Activated CD4-positive, alpha-beta T cell treated with anti-CD3 and anti-CD28 coated beads for 48 hours (primary cell): ENCODE measurements around the gene PICK1.
"Not testable (repeated sequence)": the region's sequence is repeated elsewhere in the genome, so short reads cannot be mapped to it uniquely, and the experiment has no call there.

Source experiments
- DNase-seq: peaks from one replicate; pipeline ENCODE4 v3.0.0-alpha.2; 2020

PICK1 gene

GRCh38 chr22:38118747-38119146 lies 61.5 kb downstream of the PICK1 start:
- not testable (repeated sequence) for DNase-seq

- no peak for DNase-seq
These were observed 63.3 kb downstream of the PICK1 start for GRCh38 chr22:38120359-38121110.

GRCh38 chr22:38122616-38123015 lies 65.4 kb downstream of the PICK1 start:
- no peak for DNase-seq

GRCh38 chr22:38124236-38124974 lies 67.2 kb downstream of the PICK1 start:
- no peak for DNase-seq

GRCh38 chr22:38125038-38125610 lies 67.9 kb downstream of the PICK1 start:
- DNase-seq, result no peak
